Measurements from ENCODE around the gene ZNF48.
"Not testable (repeated sequence)": the region's sequence is repeated elsewhere in the genome, so short reads cannot be mapped to it uniquely, and the experiment has no call there.

ZNF48 gene

DNA sequence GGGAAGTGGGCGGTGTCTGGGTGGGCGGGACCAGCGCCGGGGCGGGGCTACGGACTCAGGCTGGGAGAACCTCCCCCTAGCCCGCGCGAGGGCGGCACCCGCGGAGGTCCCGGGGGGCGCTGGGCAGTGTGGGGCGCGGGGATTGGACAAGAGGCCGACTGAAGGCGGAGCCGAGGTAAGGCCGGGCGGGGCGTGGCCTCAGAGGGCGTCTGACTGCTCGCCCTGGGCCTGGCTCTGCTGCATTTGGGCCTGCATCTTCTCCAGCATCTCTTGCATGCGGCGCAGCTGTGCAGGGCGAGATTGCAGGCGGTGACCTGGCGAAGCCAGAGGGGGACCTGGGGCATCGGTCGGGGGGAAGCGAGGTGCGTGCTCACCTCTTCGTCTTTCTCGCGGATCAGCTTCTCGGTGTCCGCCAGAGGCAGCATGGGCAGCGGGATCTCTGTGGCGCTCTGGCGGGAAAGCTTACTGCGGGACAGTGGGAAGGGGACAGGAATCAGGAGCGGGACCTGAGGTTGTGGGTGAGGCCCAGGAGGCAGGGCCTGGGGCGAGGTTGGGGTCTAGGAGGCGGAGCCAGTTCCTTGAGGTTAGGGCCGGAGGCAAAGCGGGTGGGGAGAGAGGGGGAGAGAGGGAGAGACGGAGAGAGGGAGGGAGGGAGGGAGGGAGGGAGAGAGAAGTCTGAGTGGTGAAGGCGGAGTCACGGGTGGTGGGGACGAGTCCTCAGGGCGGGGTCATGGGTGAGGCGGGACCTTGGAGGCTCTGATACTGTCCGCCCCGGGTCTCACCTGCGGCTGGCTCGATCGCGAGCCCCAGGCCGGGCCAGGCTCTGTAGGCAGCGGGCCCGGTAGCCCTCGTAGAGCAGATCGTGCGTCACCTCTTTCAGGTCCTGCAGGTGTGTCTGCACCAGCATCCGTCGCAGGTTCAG, 16.7 kb upstream of the ZNF48 start:
- DNase-seq: peak; percentile 85

DNA sequence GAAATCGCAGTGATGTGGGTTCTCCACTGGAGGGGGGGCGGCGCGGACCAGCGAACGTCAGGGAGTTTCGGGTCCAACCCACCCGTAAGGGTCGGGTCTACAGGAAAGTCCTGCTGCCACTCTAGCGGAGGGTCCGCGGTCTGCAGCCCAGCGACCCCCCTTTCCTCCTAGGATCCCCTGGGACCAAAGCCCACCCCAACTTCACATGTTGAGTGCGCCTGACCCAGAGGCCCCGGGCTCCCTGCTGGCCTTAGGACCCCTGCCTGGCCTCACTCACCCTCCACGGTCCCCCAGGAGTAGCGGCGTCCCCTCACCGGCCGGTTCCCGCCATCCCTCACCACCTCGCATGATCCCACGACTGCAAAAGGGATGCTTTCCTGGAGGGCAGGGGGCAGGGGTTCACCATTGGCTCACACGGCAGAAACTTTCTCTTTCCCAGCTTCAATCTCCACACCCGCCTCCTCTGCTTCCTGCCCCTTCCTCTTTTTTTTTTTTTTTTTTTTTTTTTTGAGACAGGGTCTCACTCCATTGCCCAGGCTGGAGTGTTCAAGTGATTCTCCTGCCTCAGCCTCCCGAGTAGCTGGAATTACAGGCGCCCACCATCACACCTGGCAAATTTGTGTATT, 15.9 kb upstream of the ZNF48 start:
- DNase-seq: no peak

DNA sequence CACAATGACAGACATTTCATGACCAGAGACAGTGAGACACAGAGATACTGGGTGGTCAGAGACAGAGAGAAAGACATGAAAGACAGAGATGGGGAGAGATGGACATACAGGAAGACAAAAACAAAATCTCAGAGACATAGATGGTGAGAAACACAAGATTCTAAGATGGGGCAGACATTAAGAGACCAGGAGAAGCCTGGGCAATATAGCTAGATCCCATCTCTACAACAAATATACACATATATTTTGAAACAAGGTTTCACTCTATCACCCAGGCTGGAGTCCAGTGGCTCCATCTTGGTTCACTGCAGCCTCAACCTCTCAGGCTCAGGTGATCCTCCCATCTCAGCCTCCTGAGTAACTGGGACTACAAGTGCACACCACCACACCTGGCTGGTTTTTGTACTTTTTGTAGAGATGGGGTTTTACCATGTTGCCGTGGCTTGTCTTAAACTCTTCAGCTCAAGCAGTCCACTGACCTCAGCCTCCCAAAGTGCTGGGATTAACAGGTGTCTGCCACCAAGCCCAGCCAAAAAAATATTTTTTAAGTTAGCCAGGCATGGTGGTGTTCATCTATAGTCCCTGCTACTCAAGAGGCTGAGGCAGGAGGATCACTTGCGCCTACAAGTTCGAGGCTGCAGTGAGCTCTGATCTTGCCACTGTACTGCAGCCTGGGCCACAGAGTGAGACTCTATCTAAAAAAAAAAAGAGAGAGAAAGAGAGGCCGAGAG, 15.0 kb upstream of the ZNF48 start:
- no peak for DNase-seq

DNA sequence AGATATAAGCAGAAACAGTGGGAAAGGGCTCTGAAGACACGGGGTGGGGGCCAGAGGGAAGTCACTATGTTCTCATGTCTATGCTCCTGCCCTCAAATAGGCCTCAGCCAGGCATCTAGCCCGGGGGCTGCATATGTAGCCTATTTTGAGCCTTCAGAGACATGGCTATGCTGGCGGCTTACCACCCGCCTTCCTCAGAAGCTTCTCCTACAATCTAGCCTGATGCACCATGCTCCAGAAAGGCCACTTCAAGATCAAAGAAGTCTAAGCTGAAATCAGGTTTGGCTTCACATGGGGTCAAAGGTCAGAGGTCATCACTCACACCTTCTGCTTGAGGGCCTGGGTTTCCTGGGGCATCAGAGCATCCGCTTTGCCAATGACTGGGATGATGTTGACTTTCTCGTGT, 14.4 kb upstream of the ZNF48 start:
- no peak for DNase-seq

DNA sequence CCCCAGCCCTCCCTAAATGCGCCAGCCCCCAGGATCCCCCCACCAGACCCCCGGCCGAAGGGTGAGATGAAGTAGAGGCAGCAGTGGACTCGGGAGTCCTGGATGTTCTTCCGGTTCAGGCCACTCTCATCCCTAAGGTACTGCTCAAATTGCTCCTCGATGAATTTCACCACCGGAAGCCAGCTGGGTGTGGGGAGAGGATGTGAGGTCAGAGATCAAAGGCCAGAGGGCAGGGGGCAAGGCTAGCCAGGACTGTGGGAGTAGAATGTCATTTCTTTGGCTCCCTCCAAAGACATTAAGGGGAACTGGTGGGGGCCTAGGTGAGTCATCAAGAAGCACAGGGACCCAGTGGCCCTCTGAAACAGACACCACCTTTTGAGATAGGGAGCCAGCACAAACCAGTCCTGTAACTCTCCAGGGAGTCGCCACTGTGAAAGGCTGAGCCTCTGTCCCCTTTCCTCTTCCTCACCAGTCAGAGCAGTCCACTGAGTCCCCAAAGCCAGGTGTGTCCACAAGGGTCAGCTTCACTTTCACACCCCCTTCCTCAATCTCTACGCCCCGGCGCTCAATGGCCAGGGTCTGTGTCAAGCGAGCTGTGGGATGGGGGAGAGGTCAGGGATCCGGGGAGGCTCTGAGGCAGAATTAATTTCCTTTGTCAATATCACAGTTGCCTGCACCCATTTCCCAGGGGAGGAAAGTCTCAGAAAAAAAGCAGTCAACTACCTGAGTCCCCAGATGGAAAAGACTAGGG, 13.8 kb upstream of the ZNF48 start:
- no peak for DNase-seq

DNA sequence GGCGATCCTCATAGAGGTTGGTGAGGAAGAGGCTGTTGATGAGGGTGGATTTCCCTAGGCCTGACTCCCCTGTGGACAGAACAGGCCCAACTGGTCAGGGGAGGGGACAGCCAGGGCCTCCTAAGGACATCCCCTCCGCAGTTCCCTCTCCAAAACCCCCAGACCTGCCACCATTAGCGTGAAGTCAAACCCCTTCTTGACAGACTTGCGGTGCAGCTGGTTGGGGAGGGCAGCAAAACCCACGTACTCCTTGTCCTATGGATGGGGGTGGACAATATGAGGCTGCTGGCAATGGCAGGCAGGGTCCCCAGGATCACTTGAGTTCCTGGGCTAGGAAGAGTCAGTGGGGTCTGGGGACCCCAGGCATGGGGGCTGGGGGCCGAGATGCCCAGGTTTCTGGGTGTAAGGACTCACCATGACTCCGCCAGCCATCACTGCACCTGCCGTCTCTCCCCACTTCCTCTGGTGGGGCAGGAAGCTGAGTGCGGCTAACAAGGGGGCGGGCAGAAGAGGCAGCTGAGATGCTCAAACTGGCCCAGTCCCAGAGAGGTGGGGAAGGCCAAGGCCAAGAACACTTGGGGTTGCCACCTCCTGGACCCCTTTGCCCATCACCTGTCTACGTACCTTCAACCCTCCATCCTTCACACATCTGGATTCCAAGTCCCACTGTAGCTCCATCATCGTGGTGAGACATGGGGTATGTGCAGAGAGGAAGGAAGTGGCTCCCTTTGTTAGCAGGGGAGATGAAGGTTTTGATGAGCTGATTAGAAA, 12.9 kb upstream of the ZNF48 start, which contains the start of gene SEPTIN1:
SEPTIN1 (minus strand) TSS at position 451 of the 771 bp plus-strand sequence; CDS start at position 432, 19 bp downstream.
- no peak for DNase-seq

DNA sequence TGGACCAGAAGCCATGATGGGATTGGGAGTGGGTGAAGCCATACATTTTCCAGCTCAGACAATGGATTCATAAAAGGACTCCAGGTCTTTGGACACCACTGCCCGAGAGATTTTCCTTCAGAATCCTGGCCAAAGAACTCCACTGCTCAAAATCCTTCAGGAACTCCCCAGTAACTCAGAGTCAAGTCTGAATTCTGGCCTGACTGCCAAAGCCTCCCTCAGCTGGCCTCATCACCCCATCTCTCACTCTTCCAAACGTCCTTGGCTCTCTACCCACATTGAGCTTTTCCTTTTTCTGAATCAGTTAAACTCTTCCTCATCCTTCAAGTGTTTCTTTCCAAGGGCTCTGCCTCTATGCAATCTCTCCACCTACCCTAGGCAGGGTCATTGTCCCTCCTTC, 11.7 kb upstream of the ZNF48 start:
- DNase-seq: no peak

DNA sequence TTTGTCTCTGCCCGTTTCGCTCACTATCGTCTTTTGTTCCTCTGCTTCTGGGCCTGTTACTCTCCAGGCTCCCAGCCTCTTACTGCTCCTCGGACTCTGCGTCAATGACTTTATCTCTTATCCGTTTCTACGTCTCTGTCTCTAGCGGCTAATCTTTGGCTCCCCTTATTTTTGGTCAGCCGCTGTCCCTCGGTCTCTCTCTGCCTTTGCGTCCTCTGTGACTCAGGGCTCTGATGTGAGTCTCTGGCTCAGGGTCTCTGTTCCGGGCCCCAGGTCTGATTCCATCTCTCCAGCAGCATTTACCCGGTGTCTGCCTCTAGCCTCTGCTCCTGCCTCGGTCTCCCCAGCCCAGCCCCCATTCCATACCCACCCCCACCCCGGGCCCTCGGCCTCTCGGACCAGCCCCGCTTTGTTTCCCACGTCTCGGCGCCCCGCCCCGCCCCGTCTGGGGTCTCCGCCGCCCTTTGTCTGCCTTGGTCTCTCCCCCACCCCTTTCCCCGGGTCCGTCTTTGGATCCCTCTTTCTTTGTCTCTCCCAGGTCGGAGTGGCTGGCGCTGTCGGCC, 547 bp upstream of the ZNF48 start:
- no peak for DNase-seq

DNA sequence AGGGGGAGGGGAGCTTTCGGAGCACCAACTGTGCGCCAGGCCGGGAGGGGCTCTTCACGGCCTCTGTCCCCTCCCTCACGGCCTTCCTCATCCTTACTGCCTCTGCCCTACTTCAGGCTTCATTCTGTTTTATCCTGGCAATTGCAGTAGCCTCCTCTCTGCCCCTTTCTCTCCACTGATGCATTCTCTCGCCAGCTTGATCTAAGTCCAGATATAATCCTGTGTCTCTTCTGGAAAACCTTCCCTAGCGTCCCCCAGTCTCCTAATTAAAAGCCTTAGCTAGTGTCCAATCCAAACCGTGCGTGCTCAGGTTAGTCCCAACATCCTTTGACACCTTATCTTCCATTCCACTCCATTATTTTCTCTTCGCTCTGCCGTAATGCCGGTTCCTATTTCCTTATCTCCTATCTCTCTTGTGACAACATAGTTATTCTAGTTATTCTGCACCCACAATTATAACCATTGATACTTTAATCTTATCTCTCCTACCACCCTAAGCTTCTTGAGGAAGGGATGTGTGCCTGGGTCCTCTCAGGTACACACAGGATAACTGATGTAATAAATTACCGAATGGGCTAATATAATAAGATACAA, 869 bp downstream of the ZNF48 start:
- DNase-seq: no peak

DNA sequence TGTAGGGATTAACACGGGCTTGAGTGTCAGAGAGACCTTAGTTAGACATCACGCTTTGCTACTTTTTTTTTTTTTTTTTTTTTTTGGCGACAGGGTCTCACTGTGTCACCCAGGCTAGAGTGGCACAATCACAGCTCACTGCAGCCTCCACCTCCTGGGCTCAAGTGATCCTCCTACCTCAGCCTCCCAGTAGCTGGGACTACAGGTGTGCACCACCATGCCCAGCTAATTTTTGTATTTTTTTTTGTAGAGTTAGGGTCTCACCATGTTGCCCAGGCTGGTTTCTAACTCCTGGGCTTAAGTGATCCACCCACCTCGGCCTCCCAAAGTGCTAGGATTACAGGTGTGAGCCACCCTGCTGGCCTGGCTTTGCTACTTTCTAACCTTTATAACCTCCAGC, 1.4 kb downstream of the ZNF48 start:
- not testable (repeated sequence) for DNase-seq

DNA sequence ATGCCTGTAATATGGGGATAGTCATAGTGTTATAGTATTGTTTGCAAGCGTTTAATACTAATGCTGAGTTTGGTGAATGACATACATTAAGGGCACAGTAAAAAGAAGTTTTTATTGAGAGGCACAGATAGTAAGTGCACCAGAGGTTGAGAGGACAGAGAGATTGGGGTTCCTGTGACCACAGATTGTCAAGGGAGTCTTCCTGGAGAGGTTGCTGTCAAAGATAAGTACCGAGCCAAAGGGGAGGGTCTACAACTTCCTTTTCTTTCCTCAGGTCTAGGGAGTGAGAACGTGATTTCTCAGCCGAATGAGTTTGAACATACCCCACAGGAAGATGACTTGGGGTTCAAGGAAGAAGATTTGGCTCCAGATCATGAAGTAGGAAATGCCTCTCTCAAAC, 1.8 kb downstream of the ZNF48 start:
- no peak for DNase-seq

DNA sequence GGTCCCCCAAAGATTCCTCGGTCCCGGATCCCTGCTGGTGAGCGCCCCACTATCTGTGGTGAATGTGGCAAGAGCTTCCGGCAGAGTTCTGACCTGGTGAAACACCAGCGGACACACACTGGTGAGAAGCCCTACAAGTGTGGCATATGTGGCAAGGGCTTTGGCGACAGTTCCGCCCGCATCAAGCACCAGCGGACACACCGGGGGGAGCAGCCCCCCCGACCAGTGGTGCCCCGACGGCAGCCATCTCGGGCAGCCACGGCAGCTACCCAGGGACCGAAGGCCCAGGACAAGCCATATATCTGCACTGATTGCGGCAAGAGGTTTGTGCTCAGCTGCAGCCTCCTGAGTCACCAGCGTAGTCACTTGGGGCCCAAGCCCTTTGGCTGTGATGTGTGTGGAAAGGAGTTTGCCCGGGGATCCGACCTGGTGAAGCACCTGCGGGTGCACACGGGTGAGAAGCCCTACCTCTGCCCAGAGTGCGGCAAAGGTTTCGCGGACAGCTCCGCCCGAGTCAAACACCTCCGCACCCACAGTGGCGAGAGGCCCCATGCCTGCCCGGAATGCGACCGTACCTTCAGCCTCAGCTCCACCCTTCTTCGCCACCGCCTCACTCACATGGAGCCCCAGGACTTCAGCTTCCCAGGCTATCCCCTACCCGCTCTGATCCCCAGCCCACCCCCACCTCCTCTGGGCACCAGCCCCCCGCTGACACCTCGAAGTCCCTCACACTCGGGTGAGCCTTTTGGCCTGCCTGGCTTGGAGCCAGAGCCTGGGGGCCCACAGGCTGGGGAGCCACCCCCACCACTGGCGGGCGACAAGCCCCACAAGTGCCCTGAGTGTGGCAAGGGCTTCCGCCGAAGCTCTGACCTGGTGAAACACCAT, 2.8 kb downstream of the ZNF48 start:
- DNase-seq: no peak

DNA sequence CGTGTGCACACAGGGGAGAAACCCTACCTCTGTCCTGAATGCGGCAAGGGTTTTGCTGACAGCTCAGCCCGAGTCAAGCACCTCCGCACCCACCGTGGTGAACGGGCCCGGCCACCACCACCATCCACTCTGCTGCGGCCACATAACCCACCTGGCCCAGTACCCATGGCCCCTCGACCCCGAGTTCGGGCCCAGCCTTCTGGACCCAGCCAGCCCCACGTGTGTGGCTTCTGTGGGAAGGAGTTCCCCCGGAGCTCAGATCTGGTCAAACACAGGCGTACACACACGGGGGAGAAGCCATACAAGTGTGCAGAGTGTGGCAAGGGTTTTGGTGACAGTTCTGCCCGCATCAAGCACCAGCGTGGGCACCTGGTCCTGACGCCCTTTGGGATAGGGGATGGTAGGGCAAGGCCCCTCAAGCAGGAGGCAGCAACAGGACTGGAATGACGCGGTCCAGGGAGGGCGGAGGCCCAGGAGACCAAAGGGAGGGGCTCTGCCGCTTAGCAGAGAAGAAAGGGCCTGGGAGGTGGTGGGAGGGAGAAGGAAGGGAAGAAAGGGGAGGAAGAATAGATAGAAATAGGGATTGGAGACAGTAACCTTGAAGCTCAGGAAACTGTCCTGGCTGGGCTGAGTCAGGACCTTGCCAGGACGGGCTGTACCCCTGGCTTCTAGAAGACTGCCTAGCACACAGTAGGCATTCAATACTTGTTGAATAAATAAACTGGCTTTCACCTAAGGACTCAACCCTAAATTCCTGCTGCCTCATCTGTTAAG, 3.6 kb downstream of the ZNF48 start:
- no peak for DNase-seq

DNA sequence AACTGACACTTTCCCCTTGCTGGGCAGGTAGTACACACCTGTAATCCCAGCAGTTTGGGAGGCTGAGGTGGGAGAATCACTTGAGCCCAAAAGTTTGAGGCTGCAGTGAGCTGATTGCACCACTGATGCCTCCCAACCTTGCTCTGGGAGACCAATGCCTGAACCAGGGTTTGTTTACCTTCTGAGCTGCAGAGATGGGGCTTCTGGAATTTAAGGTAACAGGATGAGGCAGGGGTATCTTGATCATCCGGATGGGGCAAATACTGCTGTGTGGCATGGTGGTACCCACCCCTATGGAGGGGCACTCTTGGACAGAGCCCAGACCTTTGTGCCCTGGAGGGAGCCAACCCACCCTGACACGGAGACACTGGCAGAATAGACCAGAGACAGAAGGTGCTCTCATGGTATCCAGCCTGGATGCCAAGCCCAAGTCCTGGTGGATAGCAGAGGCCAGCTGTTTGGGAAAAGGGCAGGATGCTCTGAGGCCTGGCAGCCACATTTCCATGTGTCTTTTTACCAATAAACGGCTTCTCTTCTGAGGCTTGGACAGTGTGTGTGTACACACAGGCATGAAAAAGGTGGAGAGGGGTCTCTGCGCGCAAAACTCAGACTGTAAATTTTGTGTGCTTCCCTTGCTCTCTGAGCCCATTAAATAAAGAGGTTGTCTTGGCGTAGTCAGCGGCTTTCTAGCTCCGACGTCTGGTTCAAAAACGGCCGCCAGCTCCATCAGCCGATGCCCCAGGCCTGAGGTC, 4.4 kb downstream of the ZNF48 start:
- no peak for DNase-seq

DNA sequence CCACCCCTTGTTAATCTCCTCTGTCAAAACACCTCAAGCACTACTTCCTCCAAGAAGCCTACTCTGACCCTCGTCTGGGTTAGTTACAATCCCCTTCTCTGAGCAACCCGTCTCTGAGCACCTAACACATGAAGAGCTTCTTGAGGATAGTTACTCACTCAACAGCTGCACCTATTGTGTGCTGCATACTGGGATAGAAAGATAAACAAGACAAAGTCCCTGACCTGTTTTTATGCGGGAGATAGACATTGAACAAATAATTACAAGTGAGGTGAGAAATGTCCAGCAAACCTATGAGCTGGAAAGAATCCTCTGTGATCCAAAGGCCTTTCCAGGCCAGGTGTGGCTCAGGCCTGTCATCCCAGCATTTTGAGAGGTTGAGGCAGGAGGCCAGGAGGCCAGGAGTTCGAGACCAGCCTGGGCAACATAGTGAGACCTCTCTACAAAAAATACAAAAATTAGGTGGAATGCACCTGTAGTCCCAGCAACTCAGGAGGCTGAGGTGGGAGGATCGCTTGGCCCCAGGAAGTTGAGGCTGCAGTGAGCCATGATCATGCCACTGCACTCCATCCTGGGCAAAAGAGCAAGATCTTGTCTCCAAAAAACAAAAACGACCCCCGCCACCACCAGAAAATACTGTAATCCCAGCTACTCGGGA, 6.7 kb downstream of the ZNF48 start:
- DNase-seq: no peak

DNA sequence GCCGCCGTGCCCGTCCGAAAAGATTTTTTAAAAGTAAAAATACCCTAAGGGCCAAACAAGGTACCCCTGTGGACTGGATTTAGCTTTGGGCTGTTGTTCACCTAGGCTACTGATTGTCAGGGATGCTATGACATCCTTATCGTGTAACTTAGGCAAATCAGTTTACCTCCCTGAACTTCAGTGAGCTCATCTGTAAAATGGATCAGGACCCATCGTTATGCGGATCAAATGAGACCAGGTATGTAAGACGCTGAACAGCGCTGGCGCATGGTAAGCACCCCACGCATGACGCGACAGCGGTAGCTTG, 11.5 kb downstream of the ZNF48 start:
- DNase-seq: no peak

DNA sequence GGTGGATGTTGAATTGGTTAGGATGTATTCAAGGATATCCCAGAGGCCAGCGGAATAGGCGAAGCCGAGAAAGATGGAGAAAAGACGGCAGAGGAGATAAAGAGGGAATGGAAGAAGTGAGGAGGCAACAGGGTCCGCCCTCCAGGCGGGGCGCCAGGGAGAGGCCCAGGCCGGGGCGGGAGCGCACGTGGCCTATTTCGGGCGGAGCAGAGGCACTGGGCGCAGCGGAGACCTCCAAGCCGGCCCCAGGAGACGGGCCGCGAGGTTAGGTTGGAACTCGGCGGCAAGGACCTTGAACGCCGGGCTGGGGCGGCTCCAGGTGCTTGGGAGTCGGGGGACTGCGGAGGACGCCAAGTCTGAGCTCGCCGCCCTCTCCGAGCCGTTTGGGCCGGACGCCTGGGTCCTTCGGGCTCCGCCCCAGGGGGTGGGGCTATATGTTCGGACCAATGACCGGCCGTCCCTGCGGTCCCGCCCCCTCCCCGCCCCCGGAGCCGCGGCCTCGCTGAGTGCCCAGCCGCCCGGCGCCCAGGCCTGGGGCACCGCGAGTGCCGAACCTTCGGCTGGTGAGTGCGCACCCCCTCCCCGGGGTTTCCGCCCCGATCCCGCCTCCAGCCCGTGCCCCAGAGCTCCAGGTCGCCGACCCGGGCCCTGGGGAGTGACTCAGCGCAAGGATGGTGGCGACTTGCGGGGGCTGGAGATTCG, 12.0 kb downstream of the ZNF48 start, which contains the start of gene ZNF771:
ZNF771 (plus strand) TSS at position 505 of the 702 bp plus-strand sequence. CDS start 448 bp downstream, outside the sequence.
- peak; percentile 78 for DNase-seq
